SH-SY5Y (cell line): ENCODE data around the gene HBB.

Experiments used
- GATA2 ChIP-seq: IDR thresholded peaks from 2 replicates; pipeline ENCODE4 v1.6.1; 2011; ENCODE audit warnings: mild to moderate bottlenecking, low read depth, low read length
- GATA3 ChIP-seq: IDR thresholded peaks from 2 replicates; pipeline ENCODE4 v1.6.1; 2011; ENCODE audit warnings: low read depth, mild to moderate bottlenecking, low read length, moderate library complexity

- TF ChIP-seq GATA2 (no peak), GATA3 (no peak)
Measured at GRCh38 chr11:5237420-5237819, 10.5 kb upstream of the HBB start.
